ENCODE results near the gene DNAJB13.
A peak's percentile ranks its signal among the peaks of the same experiment; 100 is the strongest.
"Not testable (repeated sequence)": the region's sequence is repeated elsewhere in the genome, so short reads cannot be mapped to it uniquely, and the experiment has no call there.

DNAJB13 gene

DNA sequence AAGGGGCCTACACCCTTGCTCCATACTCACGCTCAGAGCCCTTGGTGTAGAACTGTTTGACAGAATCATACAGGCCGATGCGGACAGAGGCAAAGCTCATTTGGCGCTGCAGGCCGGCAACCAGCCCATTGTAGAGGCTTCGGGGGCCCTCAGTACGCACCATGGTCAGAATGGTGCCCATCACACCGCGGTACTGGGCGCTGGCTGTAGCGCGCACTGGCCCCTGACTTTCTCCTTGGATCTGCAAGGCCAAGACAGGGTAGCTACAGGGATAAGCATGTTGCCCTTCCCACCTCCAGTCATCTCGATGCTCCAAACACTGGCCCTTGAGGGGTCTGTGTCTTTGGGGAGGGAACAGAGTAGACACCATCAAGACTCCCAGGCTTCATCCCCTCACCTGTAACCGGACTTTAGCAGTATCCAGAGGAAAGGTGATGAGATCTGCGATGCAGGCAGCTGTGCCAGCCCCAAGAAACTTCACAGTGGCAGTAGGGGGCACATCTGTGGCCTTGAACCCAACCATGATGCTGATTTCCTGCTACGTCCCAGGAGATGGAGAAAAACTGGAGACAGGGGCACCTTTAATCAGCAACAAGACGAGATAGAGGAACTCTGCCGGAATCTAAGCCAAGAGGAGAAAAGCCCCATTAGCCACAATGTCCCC is 27.2 kb downstream of the DNAJB13 start:
- Mint-ChIP-seq H3K27me3 (no peaks in the 10 kb centered on the region), H3K9me3 (no peaks in the 10 kb centered on the region), H3K4me1 (ENCODE audit: low read depth) (peaks cover 84% of the 10 kb centered on the region), H3K4me3 (peak overlapping the region; percentile 90), H3K36me3 (ENCODE audit: low read depth) (peaks cover 98% of the 10 kb centered on the region), H3K27ac (peak overlapping the region; percentile 96)
- no peak for DNase-seq

- Mint-ChIP-seq H3K36me3 (ENCODE audit: low read depth) (peaks cover 96% of the 10 kb centered on the region), H3K4me1 (ENCODE audit: low read depth) (peaks cover 82% of the 10 kb centered on the region), H3K27me3 (no peaks in the 10 kb centered on the region), H3K4me3 (peak overlapping the region; percentile 90), H3K9me3 (no peaks in the 10 kb centered on the region), H3K27ac (peak overlapping the region; percentile 96)
- peak; percentile 11 for DNase-seq
These were observed 27.8 kb downstream of the DNAJB13 start for GRCh38 chr11:73978576-73979086.

GRCh38 chr11:73980001-73980961 is 29.5 kb downstream of the DNAJB13 start:
- Mint-ChIP-seq H3K4me3 (peak overlapping the region; percentile 90), H3K36me3 (ENCODE audit: low read depth) (peaks cover 82% of the 10 kb centered on the region), H3K27ac (peak overlapping the region; percentile 96), H3K27me3 (no peaks in the 10 kb centered on the region), H3K4me1 (ENCODE audit: low read depth) (peaks cover 79% of the 10 kb centered on the region), H3K9me3 (no peaks in the 10 kb centered on the region)
- DNase-seq = peak; percentile 73

DNA sequence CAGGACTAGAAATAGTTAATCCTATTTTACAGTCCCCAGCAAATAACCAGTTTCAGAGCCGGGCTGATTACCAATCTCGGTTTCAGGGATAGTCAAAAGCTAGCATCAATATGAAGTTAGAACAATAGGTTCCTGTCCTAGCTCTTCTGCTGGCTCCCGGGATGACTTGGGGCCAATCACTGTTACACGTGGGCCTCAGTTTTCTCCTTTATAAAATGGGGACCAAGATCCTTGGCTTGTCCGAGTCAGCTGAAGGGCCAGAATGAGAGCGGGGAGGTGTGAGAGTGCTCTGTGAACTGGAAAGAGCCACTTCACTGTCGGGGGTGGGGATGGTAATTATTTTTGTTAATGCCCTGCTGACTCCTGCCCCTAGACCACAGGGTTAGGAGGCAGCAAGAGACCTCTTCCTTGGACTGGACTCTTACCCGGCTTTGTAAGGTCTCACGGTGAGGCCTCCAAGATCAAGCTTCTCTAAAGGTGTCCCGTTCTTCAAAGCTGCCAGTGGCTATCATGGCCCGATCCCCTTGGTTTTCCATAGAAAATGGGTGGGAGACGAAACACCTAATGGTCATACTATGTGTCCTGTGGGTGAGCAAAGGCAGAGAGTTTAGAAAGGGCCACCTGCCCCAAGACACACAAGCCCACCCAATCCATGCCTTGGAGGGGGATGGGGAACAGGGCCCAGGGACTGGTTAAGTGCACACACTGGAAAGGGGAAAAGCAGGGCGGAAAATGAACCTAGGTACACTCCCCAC is 30.4 kb downstream of the DNAJB13 start:
- peaks cover 72% of the 10 kb centered on the region for H3K36me3 Mint-ChIP-seq (ENCODE audit: low read depth)
- H3K27ac Mint-ChIP-seq = peak overlapping the region; percentile 96
- no peaks in the 10 kb centered on the region for H3K9me3 Mint-ChIP-seq

GRCh38 chr11:73982595-73982989 is 31.8 kb downstream of the DNAJB13 start, which contains the start of gene UCP2:
Gene UCP2, minus strand, starts transcription at chr11:73982843. Its CDS starts 4,465 bp downstream, at chr11:73978378.
- peaks cover 59% of the 10 kb centered on the region for H3K36me3 Mint-ChIP-seq (ENCODE audit: low read depth)
- peaks cover 65% of the 10 kb centered on the region for H3K4me1 Mint-ChIP-seq (ENCODE audit: low read depth)
- H3K9me3 Mint-ChIP-seq = no peaks in the 10 kb centered on the region
- DNase-seq = peak; percentile 90
- H3K4me3 Mint-ChIP-seq = peak within 1 kb of the TSS; percentile 90
- H3K27me3 Mint-ChIP-seq = no peaks in the 10 kb centered on the region
- peak within 1 kb of the TSS; percentile 99 for H3K27ac Mint-ChIP-seq

More for the DNA sequence above, 30.4 kb downstream of the DNAJB13 start:
- peak overlapping the region; percentile 90 for H3K4me3 Mint-ChIP-seq
- no peaks in the 10 kb centered on the region for H3K27me3 Mint-ChIP-seq
- H3K4me1 Mint-ChIP-seq (ENCODE audit: low read depth) = peaks cover 78% of the 10 kb centered on the region
- DNase-seq = no peak

DNA sequence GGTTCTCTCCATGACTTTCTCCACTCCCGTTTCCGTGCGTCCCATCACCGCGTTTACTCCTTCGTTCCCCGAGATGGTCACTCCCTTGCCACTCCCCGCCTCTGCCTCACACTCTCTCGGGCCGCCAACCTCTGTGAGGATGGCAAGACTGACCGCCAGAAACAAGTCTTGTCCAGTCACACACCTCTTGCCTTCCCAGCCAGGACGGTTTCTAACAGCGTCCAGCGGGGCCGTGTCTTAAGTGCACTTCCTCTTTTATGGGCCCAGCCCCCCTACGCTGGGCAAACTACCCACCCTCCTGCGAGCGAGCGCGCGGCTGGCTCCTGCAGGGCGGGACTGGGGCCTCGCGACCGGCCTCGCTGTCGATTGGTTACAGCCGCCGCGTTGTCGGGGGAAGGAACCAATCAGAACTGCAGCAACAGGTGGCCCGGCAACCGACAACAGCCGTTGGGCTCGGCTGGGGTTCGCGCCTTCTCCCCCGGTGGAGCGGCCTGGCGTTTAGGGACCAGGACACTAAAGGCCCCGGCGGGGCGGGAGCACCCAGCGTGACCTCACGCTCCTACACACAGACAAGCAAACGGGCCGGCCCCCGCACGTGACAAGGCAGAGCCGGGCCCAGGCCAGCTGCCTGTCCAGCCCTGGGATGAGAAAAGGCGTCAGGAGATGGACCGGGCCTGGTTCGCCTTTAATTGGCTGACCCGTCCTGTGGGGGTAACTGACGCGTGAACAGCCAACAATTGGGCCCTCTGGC is 32.3 kb downstream of the DNAJB13 start:
- Mint-ChIP-seq H3K4me3 (peak overlapping the region; percentile 90), H3K4me1 (ENCODE audit: low read depth) (peaks cover 60% of the 10 kb centered on the region), H3K36me3 (ENCODE audit: low read depth) (peaks cover 53% of the 10 kb centered on the region), H3K27ac (peak overlapping the region; percentile 99), H3K27me3 (no peaks in the 10 kb centered on the region), H3K9me3 (no peaks in the 10 kb centered on the region)
- DNase-seq = peak; percentile 93

DNA sequence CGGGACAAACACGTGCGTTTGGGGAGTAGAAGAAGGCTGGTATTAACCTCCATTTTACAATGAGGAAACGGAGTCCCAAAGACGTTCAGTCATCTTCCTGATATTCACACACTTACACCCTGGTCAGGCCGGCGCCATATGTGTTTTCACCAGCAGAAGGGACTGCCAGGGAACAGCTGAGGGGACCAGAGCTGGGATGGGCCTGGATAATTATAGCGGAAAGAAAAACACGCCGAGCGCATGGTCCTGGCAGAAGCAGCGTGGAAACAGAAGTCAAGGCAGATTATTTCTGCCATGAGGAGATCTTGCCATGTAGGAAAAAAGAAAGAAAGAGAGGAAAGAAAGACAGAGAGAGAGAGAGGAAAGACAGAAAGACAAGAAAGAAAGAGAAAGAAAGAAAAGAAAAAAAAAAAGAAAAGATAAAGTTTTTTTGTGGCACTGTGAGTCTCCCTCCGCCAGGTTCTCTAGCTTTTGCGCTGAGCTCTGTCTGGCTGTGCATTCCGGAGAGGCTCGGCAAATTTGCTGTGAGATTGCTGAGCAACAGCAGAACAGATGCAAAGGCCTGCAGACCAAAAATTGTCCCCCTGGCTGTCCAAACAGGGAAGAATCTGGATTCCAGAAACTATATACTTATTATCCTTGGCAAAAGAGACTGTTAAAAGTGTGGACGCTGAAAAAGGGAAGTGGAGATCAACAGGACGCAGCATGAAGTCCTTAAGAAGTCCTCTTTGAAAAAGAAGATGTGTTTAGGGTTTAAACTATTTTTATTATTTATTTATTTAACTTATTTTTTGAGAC is 33.1 kb downstream of the DNAJB13 start:
- peaks cover 52% of the 10 kb centered on the region for H3K4me1 Mint-ChIP-seq (ENCODE audit: low read depth)
- DNase-seq = no peak
- no peaks in the 10 kb centered on the region for H3K27me3 Mint-ChIP-seq
- peaks cover 45% of the 10 kb centered on the region for H3K36me3 Mint-ChIP-seq (ENCODE audit: low read depth)
- peak overlapping the region; percentile 90 for H3K4me3 Mint-ChIP-seq
- H3K27ac Mint-ChIP-seq = peak overlapping the region; percentile 99
- no peaks in the 10 kb centered on the region for H3K9me3 Mint-ChIP-seq

- H3K27me3 Mint-ChIP-seq, H3K9me3 Mint-ChIP-seq, H3K27ac Mint-ChIP-seq, DNase-seq: not testable (repeated sequence)
- Mint-ChIP-seq H3K4me1 (ENCODE audit: low read depth) (peaks cover 38% of the 10 kb centered on the region), H3K36me3 (ENCODE audit: low read depth) (peaks cover 28% of the 10 kb centered on the region), H3K4me3 (peak overlapping the region; percentile 38)
These were observed 34.8 kb downstream of the DNAJB13 start for GRCh38 chr11:73985661-73986060.

DNA sequence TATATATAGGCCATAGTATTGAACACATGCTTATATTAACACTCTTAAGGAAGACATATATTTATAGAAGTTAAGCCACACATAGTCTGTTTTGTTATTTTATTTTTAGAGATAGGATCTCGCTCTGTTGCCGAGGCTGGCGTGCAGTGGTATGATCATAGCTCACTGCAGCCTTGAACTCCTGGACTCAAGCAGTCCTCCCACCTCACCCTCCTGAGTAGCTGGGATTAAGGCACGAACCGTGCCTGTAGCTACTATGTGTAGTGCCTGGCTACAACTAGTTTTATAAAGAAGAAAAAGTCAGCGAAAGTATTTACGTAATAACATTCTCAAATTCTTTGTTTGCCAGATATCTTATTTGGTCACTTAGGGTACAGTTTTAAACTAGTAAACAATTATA is 37.4 kb downstream of the DNAJB13 start:
- H3K9me3 Mint-ChIP-seq = no peaks in the 10 kb centered on the region
- no peak for DNase-seq
- H3K4me3 Mint-ChIP-seq = no peak overlapping the region
- peaks cover 49% of the 10 kb centered on the region for H3K4me1 Mint-ChIP-seq (ENCODE audit: low read depth)
- H3K27me3 Mint-ChIP-seq = no peaks in the 10 kb centered on the region
- peaks cover 5% of the 10 kb centered on the region for H3K36me3 Mint-ChIP-seq (ENCODE audit: low read depth)
- H3K27ac Mint-ChIP-seq = no peak overlapping the region

DNA sequence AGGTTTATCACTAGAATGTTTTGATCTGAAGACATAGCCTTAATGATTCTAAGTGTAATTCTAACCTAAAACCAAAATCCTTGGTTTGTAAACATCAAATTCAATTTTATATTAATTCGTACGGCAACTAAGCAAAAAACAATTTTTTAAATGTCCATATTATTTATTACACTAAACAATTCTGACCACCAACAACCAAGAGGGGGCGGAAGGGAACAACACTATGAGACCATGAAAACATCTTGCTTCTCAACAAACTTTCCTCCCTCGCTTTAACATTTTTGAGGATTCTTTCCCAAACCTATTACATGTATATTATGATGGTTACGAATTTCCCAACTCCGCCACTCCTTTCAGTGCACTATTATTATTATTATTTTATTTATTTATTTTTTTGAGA is 38.3 kb downstream of the DNAJB13 start:
- no peaks in the 10 kb centered on the region for H3K27me3 Mint-ChIP-seq
- no peaks in the 10 kb centered on the region for H3K9me3 Mint-ChIP-seq
- H3K36me3 Mint-ChIP-seq (ENCODE audit: low read depth) = no peaks in the 10 kb centered on the region
- H3K27ac Mint-ChIP-seq = no peak overlapping the region
- H3K4me3 Mint-ChIP-seq = no peak overlapping the region
- DNase-seq = no peak
- peaks cover 42% of the 10 kb centered on the region for H3K4me1 Mint-ChIP-seq (ENCODE audit: low read depth)

GRCh38 chr11:73990730-73991129 is 39.9 kb downstream of the DNAJB13 start:
- no peak for DNase-seq
- Mint-ChIP-seq H3K27ac (no peak overlapping the region), H3K4me3 (no peak overlapping the region), H3K4me1 (ENCODE audit: low read depth) (peaks cover 45% of the 10 kb centered on the region), H3K9me3 (no peaks in the 10 kb centered on the region), H3K36me3 (ENCODE audit: low read depth) (no peaks in the 10 kb centered on the region), H3K27me3 (no peaks in the 10 kb centered on the region)

- Mint-ChIP-seq H3K4me1 (ENCODE audit: low read depth) (peaks cover 49% of the 10 kb centered on the region), H3K27me3 (no peaks in the 10 kb centered on the region), H3K36me3 (ENCODE audit: low read depth) (no peaks in the 10 kb centered on the region), H3K9me3 (no peaks in the 10 kb centered on the region), H3K27ac (peak overlapping the region; percentile 18), H3K4me3 (no peak overlapping the region)
- DNase-seq = no peak
These were observed 40.7 kb downstream of the DNAJB13 start for GRCh38 chr11:73991471-73992006.

DNA sequence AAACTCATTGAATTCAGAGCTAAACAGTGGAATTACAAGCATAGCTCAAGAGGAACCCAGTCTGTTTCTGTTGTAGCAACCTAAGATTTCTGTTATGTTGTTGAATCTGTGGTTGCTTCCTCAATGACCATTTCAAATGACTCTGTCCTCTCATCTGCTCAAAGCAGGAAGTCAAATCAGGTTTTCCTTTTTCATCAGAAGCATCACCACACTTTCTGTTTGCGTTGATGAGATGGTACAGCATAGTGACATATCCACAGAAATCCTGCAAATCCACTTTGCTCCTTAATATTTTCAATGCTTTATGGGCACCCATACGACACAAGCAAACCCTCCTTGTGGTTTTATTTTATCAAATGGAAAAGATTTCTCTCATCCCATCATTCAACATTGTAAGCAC is 44.4 kb downstream of the DNAJB13 start:
- Mint-ChIP-seq H3K9me3 (no peaks in the 10 kb centered on the region), H3K4me1 (ENCODE audit: low read depth) (peaks cover 79% of the 10 kb centered on the region), H3K4me3 (peak overlapping the region; percentile 59), H3K36me3 (ENCODE audit: low read depth) (peaks cover 3% of the 10 kb centered on the region), H3K27me3 (no peaks in the 10 kb centered on the region), H3K27ac (peak overlapping the region; percentile 92)
- DNase-seq = no peak

Data from activated T-cell treated with anti-CD3 and anti-CD28 coated beads, Interleukin-2, amount 50 U/mL, for 24 hours (primary cell).